Daoy (cell line): ENCODE data around the gene KLK13. TPM values are rescaled to one million over a fixed set of nuclear protein-coding genes. Genes with fewer than 3 reads are reported as not detected.

Experiments
- DNase-seq: peaks from one replicate; pipeline ENCODE4 v3.0.0-alpha.2; 2015; ENCODE audit warnings: low read depth
- total RNA-seq: library from RNA; depleted of rRNA; stranded (reverse); fragments of >200 nt; shearing (Covaris generic); gene quantifications from 2 replicates; pipeline ENCODE4 v1.2.3, GENCODE V29; 2014

The KLK13 gene
- total RNA-seq, 1 experiment from 2014 or later = not detected

DNA sequence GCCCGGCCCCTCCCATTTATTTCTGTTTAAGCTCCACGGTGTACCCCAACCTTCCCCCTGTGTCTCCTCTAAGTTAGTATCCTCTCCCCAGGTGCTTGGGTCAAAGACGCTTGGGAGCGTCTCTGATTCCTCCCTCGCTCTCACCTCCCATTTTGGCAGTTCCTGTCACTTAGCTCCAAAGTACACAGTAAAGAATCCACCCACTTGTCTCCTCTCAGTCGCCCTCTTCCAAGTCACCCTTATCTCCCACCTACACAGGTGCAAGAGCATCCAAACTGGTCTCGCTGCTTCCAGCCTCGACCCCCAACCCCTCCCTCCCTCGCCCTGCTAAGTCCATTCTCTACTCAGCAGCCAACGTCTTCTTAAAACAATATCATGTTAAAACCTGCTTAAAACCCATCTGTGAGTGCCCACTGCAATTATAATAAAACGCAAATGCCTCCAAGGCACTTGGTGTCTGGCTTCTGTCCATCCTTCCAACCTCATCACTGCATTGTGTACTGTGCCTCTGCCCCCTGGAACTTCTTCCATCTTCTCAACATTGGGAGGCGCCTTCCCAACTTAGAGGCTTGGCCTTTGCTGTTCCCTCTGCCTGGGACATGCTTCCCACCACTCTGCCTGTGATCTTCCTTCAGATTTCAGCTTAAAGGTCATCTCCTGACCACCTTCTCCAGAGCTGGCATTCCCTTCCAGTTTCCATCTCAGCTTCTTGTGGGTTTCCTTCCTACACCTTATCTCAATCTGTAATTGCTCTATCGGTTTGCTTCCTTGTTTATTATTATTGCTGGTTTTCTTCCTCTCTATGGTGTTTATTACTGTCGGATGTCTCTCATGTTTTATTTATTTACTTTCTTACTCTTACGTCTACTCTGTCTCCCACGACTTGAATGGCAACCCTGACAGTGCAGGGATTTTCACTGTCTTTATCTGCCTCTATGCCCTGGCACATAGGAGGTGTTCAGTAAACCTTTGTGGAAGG is 27.3 kb upstream of the KLK13 start:
- DNase-seq = peak; percentile 59

GRCh38 chr19:51091126-51091525 is 26.2 kb upstream of the KLK13 start:
- no peak for DNase-seq

DNA sequence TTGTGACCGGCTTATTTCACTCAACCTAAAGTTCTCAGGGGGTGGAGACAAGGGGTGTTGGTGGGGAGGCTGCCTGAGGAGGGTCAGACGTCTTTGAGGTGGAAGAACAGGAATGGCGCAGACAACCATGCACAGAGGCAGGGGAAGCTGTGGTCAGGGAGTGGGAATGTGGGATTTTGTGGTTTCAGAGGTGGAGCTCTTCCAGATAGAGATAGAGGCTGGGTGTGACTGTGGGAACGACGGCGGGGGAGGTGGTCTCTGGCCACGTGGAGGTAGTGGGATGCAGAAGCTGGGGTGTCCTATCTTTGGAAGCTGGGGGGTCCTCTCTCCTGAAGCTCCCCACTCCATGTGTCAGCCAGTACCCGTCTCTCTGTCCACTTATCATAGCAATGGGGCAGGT is 25.6 kb upstream of the KLK13 start:
- no peak for DNase-seq

- DNase-seq = no peak
These were observed 24.9 kb upstream of the KLK13 start for GRCh38 chr19:51089786-51090185.

- DNase-seq = no peak
These were observed 21.4 kb upstream of the KLK13 start for GRCh38 chr19:51086153-51086850.

- DNase-seq = no peak
These were observed 19.6 kb upstream of the KLK13 start for GRCh38 chr19:51084505-51084904.

DNA sequence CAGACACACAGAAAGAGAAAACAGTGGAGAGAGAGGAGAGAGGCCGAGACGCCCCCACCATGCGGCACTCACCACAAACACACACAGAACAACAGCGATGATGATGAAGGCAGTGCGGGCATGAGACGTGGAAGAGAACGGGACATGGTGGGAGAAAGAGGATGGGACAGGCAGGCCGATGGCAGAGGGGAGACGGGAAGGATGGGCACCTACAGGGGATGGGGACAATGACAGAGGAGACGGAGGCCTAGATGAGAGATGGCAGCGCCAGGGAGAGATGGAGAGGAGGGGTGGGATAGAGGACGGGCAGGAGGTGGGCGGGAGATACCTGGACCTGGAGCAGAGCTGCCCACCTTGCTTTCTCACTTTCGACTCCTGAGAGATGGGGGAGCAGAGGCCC is 18.9 kb upstream of the KLK13 start:
- no peak for DNase-seq

GRCh38 chr19:51083181-51083580 is 18.3 kb upstream of the KLK13 start:
- no peak for DNase-seq

DNA sequence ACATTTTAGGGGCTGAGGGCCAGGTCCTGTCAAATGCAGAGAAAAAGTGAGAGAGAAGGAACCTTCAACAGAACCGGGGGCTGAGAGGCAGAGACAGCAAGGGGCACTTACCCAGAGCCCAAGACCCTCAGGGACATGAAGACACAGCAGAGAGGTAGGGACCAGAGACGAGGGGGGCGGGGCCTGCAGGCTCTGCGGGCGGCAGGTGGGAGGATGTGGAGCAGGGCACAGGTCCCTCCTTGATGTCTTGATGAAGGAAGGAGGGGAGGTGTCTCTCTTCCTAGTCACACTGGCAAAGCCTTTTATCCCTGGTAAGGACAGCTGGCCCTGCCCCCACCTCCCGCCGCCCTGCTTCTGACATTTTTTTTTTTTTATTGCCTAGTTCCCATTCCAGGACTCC is 17.7 kb upstream of the KLK13 start, which contains the start of gene KLK14:
TSS of gene KLK14 (minus strand) at position 277 of the 400 bp plus-strand sequence. CDS start at position 4, 273 bp downstream.
- no peak for DNase-seq

DNA sequence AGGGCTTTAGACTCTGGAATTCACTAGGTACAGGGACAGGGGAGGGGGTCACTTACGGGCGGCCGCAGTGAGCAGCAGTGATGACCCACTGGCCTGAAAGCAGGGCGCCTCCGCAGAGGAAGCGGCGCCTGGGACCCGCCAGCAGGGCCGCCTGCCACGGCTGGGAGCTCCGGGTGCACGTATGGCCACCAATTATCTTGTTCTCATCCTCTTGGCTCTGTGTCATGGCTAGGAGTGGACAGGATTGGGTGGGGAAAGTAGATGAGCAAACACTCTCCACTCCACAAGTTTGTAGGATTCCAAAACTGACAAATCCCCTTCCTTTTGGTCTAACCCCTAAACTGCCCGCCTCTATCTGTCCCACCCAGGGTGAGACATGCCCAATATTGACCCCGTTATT is 16.6 kb upstream of the KLK13 start:
- DNase-seq = no peak

DNA sequence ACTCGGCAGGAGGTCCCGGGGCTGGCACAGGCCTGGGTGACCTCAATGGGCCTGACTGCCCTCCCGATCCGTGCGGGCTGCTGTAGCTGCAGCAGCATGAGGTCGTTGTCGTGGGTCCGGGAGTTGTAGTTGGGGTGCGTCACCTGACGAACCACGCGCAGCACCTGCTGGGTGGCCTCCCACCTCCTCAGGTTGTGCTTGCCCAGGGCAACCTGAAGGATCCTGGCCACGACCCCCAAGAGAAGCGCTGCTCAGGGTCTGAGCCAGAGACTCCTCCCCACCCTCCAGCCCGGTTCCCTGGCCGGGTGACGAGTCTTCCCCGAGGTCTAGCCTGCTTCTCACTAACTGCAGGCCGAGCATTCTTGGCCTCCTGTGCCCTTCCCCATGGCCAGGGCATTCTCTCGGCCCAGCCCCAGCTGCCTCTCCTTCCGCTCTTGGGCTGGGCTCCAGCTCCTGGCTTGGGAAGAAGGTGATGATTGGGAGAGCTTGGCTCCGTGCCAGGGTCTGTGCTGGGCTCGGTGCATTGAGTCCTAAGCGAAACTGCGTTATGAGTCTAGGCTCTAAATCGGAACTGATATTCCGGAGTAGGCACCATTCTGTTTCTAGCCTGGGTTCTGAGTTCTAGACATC is 14.7 kb upstream of the KLK13 start:
- peak; percentile 46 for DNase-seq

DNA sequence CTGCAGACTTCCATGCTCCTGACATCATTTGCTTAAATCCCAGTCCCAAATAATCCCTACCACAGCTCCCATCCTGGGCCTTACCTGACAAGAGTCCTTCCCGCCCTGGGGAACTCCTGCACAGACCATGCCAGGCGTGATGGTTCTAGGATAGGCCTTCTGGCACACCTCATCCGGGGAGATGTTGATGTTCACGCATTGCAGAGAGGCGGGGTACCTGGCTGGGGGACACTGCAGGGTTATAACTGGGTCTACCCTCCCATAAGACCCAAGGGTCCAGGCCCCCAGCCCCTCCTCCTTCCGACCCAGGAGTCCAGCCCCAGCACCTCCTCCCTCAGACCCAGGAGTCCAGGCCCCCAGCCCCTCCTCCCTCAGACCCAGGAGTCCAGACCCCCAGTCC is 13.8 kb upstream of the KLK13 start:
- no peak for DNase-seq

GRCh38 chr19:51078104-51078503 is 13.2 kb upstream of the KLK13 start:
- DNase-seq = no peak

DNA sequence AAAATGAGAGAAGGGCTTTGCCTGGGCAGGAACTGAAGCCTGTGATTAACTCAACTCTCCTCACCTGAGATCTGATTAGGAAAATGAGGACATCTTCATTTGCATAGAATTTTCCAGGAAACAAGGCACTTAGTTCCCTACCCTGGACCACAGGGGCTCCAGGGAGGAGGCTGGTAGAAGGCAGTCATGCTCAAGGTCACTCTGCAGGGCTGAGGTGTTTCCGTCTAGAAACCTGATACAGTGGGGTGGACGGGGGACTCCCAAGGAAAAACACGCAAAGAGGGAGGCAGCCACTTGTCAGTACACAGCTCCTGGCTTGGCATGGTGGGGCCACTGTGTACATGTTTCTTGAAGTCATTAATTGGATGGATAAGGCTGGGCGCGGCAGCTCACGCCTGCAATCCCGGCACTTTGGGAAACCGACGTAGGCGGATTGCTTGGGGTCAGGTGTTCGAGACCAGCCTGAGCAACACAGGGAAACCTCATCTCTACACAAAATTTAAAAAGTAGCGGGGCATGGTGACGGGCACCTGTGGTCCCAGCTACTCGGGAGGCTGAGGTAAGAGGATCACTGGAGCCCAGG is 11.8 kb upstream of the KLK13 start:
- DNase-seq = no peak

- no peak for DNase-seq
These were observed 11.1 kb upstream of the KLK13 start for GRCh38 chr19:51075998-51076397.

DNA sequence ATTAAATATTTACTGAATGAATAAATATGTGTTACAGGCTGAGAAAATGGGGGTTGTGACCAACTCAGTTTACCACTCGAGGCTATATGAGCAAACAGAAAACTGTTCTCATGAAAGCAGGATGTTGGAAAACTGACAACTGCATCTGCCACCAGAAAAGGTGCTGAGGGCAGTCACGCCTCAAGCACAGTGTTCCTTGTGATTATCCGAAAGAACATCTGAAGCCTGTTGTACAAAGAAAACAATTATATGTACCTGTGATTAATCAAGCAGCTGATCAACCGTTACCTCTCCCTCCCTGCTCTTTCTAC is 6.2 kb upstream of the KLK13 start:
- no peak for DNase-seq

DNA sequence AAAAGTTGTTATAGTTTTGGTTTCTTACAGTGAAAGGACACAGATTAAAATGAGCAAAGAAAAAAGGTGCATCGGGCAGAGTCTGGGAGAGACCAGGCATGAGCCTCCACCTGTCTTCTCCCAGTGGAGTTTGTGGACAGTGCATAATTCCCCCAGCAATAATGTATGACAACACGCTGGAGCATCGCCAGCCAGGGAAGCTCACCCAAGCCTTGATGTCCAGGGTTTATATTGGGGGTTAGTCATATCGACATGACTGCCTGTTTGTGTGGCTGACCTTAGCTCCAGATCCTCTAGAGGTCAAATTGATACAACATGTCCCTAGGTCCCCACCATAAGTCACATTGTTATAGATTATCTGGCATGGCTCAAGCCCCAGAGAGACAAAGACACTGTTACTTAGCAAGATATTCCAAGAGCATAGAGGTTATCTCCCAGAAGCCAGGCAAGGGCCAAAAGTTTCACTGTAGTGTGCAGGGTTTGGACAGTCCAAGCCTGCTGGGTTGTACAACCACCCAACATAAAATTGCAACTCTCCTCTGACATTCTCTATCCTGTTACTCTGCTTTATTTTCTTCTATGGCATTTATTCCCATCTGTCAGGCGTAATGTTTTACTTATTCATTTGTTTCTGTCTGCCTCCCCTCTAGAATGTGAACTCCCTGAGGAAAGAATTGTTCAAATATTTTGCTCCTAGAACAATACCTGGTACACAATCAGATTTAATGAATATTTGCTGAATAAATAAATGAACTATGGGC is 5.6 kb upstream of the KLK13 start:
- DNase-seq = no peak

DNA sequence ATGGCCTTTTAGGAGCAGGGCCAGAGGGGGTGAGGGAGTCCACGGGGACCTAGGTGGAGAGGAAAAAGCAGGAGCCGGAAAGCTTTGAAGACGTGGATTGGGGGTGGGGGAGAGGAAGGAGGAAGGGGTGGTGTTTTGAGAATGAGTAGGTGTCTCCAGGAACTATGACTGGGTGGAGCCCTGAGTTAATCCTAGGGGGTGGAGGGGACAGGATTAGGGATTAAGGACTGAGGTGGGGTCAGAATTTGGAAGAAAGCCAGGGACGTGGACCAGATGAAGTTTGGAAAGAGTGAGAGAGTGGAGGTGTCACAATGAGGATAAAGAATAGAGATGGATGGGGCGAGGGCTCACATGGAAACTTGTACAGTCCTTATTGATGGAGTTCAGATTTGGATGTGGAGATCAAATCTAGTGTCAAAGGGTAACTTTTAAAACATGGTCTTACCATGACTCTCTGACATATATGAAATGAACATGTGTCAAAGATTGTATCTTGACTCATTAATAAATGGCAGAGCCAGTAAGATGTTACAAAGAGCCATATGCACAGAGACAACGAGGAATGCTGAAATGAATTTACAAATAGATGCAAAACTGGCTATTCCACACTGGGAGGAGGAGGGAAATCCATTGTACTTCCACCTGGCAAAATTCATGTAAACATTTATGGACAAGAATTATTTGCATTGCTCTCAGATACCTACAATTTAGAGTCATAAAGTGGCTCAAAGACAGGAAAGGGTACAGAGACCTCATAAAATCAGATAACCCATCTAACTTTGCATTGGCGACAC is 1.7 kb upstream of the KLK13 start:
- DNase-seq = no peak

GRCh38 chr19:51065221-51065960 is 499 bp upstream of the KLK13 start:
- DNase-seq = no peak

GRCh38 chr19:51063664-51064063 is 1.2 kb downstream of the KLK13 start:
- DNase-seq = no peak
